ENCODE data around the gene MYEOV.

MYEOV gene

GRCh38 chr11:69304258-69304657 is 10.3 kb downstream of the MYEOV start:
- DNase-seq: no peak

GRCh38 chr11:69304686-69305085 is 10.7 kb downstream of the MYEOV start:
- no peak for DNase-seq

DNA sequence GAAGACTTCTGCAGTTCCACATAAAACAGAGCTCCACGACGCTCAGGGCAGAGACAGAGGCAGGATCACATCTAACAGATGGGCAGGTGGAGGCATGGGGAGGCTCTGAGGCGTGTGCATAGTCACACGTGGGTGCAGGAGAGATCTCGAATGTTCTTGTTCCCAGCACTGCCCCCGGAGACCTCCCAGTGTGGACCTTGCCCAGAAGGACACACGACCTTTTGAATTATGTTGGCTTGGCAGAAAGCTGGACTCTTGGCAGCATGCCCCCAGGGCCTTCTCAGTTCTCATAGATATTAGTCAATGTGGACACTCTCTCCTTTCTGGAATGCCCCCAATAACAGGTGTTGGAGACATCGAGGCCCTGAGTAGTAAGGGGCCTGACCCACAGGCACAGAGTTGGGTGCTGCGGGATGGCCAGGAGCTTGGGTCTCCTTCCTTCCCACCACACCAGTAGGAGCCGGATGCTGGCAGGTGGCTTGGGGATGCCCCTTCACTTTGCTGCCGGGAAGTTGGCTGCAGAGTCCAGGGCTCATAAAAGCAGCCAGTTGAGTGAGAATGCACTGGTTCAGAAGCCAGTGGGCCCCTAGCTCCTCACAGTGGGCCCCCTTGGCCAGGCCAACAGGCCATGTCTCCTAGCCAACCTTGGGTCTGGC is 12.1 kb downstream of the MYEOV start:
- DNase-seq: no peak

GRCh38 chr11:69306821-69307220 is 12.9 kb downstream of the MYEOV start:
- no peak for DNase-seq

- DNase-seq: no peak
Measured at GRCh38 chr11:69307421-69307820, 13.5 kb downstream of the MYEOV start.

- no peak for DNase-seq
Measured at GRCh38 chr11:69307871-69308431, 14.0 kb downstream of the MYEOV start.

- no peak for DNase-seq
Measured at GRCh38 chr11:69308491-69308911, 14.5 kb downstream of the MYEOV start.

- DNase-seq: no peak
Measured at GRCh38 chr11:69308936-69309615, 15.1 kb downstream of the MYEOV start.

- no peak for DNase-seq
Measured at GRCh38 chr11:69309631-69310280, 15.8 kb downstream of the MYEOV start.

- DNase-seq: no peak
Measured at GRCh38 chr11:69310351-69310750, 16.4 kb downstream of the MYEOV start.

DNA sequence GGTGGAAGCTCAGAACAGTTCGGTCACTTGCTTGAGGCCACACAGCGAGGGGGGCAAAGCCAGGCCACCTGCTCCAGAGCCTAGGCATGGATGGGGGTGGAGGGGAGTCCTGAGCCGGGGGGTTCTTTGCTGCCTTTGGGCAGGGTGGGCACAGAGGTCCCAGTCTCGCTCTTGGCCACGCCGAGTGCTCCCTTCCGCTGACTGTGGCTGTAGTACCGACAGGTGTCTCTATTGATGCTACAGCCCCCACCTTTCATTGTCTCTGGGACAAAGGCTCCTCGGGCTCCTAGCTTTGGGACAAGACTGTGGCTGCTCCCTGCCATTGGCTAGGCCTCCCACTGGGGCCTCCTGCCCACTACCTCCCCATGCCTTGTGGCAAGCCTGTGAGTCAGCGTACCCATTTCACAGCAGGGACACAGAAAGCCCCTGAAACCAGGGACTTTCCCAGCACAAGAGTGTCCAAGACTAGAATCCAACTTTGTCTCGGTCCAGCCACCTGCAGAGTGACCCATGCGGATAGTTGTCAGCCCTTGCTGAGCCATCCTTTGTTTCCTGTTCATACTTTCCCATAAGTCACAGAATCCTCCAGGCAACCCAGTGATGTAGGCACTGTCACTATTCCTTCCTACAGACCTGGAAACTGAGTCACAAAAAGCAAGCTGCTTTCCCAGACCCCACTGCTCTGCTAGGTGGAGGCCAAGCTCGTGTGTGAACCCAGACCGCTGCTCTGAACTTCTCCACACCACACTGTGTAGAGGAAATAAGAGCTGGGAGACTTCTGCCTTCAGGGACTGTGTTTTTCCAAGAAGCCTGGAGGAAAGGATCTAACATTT is 17.2 kb downstream of the MYEOV start:
- DNase-seq: no peak

DNA sequence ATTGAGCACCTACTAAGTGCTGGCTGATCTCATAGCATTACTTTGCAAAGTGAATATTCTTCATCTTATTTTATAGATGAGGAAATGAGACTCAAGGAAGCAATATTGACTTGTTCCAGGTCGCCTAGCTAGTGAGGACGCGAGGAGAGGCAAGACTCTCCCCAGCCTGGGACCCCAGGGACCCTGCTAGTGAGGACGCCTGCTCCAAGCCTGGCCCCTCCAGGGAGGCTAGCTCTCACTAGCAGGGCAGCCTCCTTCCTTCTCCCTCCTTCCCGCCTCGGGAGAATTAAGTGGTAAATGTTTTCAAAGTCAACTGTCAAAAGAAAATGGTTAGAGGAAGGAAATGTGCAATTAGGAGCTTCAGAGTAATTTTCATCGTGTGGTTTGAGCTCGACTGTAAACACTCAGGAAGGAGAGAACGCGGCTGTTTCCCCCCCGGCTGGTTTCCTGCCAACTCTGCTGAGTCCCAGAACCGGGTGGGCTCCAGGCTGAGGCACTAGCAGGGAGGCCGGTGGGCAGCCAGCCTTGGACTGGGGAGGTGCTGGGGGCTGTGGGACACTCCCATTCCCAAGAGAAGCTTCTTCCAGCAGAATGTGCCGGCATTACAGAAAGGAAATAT is 17.9 kb downstream of the MYEOV start:
- no peak for DNase-seq

- DNase-seq: no peak
Measured at GRCh38 chr11:69312453-69313404, 18.8 kb downstream of the MYEOV start.

DNA sequence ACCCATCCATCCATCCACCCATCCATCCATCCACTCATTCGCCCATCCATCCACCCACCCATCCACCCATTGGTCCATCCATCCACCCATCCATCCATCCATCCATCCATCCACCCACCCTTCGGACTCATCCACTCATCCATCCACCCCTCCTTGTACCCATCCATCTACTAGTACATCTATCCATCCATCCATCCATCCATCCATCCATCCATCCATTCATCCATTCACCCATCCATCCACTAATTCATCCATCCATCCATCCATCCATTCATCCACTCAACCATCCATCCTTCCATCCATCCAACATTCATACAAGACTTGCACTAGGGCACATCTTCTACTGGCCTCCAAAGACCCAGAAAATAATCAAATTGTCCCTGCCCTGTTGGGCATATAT is 20.0 kb downstream of the MYEOV start:
- DNase-seq: no peak

DNA sequence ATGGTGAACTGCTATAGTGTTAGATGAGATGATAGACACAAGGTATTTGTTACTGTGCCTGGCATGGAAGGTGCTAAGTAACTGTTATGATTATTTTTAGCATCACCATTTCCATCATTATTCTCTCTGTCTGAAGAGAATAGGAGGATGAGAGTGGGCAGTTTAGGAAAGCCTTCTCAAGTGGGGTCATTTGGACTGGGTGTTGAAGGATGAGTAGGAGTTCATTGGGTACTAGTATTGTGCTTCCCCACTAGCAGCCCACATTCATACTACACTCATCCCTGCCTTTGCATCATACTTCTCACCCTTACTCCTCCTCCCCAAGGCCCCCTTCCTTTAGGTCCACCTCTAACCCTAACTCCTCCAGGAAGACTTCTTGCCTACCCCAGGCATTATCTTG is 20.6 kb downstream of the MYEOV start:
- no peak for DNase-seq

DNA sequence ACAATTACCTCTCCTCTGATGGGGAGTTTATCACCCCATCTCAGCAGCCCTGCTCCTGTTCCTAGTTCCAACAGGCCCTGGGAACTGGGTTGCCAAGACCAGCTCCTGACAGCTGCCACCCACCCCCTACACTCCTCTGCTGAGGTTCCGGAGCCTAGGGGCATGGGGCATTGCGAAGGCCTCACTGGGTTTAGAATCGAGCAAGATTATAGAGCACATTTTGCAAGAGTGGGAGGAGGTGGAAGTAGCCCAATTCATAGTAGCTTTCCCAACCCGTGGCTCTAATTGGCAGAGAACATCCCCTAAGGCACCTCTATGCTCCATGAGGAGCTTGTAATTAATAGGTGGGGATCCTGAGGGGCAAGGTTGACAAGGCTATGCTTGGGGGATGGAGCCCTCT is 23.0 kb downstream of the MYEOV start:
- no peak for DNase-seq

DNA sequence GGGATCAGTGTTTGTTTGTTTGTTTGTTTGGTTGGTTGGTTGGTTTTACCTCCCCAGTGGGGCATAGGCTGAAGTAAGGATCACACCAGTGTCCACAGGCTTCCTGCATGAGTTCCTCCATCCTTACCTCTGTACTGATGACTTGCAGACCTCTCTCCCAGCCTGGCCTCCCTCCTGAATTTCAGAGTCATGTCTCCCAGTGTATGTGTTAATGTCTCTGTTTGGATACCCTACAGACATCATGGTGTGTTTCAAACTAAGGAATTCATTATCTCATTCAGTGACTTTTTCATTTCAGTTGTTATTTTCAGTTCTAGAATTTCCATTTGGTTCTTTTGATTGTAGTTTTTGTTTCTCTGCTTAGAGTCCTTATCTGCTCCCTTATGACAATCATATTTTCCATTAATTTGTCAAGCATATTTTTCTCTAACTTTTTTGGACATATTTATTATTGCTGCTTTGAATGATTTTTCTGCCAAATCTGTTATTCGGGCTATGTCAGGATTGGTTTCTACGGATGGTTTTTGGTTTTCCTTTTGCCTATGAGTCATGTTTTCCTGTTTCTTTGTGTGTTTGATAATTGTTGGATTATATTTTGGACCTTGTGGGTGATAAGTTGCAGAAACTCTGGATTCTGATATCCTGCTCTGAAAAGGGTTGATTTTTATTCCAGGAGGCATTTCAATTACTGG is 23.6 kb downstream of the MYEOV start:
- no peak for DNase-seq

GRCh38 chr11:69318093-69318420 is 24.1 kb downstream of the MYEOV start:
- no peak for DNase-seq

DNA sequence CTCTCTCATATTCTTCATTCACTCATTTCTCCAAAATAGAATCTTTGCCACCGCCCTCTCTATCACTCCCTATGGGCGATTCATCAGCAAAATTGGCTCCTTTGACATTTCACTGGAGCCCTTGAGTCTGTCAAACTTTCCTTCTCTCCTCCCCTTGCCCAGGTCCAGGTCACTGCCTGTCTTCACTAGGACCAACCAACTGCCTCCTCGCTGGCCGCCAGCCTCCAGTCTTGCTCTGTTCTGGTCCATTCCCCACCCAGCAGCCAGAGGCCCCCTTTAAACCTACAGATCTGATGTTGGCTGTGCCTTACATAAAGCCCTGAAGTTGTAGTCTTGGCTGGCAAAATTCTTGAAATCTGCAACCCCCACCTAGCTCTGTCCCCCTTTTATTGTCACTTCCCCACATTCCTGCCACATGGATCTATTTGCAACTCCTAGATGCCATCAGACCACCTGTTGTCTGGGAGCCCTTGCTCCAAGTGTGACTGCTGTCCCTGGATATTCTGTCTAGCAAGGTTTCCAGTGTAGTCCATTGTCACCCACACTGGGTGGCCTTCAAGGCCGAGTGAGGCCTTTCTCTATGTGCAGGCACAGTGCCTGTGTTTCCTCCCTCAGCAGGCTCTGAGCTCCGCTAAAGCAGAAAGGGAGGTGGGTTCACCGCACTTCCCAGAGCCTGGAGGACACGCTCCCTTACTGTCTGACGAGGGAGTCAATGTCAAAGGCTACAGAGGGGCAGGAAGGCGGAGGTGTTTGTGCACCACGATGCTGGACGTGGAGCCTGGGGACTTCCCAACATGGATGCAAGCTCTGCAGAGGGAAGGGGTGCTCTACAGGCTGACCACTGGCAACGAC is 25.5 kb downstream of the MYEOV start:
- DNase-seq: no peak

DNA sequence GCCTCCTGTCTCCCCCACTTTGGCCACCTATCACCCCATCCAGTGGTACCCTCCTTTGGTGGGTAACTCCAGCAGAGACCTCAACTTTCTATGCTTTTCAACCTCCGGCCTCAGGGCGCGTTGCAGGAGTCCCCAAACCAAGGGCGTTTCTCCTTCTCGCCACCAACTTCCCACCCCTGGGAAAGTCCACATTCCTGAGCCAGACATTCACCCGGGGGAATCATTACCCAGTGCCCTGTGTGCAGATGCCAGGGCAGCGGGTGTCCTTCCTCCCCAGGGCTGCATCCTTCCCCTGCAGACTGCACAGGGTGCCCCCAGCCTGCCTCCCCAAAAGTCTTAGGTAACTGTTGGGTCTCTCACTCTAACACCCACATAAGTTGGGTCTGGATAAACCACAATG is 26.4 kb downstream of the MYEOV start:
- DNase-seq: no peak
